Testis (tissue), 2 donors: ENCODE results near the gene SVOPL.

Source experiments
- CTCF ChIP-seq, 3 experiments: fragments of 450-650 bp in 2 of 3; fragments of 200-600 bp in 1 of 3; sonication (generic) in 1 of 3; IDR thresholded peaks; one replicate each; pipeline ENCODE4 v1.5.1; 2016 to 2019; ENCODE audit warnings: antibody characterized with exemption in 3 of 3, mild to moderate bottlenecking in 2 of 3, moderate library complexity in 1 of 3
- POLR2A ChIP-seq: fragments of 450-650 bp; IDR thresholded peaks from one replicate; pipeline ENCODE4 v1.6.1; 2017; ENCODE audit warnings: antibody characterized with exemption, mild to moderate bottlenecking, moderate library complexity

DNA sequence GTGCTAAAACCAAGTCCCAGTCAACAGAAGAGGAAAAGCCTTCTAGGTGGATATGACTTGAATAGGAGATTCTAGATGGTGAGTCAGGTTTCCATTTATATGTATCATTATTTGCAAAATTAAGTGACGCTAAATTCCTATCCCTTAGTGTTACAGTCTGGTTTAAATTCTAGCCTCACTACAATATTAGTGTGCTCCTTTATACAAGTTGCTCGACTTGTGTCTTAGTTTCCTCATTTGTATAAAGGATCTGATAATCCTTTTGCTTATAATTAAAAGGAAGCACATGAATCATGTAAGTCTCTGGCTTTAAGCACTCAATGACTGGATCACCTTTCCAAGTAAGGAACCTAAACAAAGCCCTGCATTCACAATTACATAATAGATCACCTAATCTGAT, 105.7 kb downstream of the SVOPL start:
- no peak for TF ChIP-seq POLR2A
- TF ChIP-seq CTCF (IDR thresholded peaks at IDR 0.05): no peak
